HFFc6 (cell line): Measurements from ENCODE around the gene PAK6. TPM values are rescaled to one million over a fixed set of nuclear protein-coding genes. Genes with fewer than 3 reads are reported as not detected.
A peak's percentile ranks its signal among the peaks of the same experiment; 100 is the strongest.

ENCODE experiments used
- DNase-seq: peaks from one replicate; pipeline ENCODE4 v3.0.0-alpha.2; 2018
- H3K27ac Mint-ChIP-seq: 2 replicates; pipeline ENCODE4 v1.8.0; 2020; ENCODE audit warnings: mild to moderate bottlenecking, mixed read lengths
- H3K27me3 Mint-ChIP-seq: 2 replicates; pipeline ENCODE4 v1.8.0; 2021; ENCODE audit warnings: mild to moderate bottlenecking, moderate library complexity, mixed read lengths; ENCODE audit not compliant: insufficient read depth
- H3K36me3 Mint-ChIP-seq: 2 replicates; pipeline ENCODE4 v1.8.0; 2021; ENCODE audit warnings: low read depth, mixed read lengths
- H3K4me1 Mint-ChIP-seq: 2 replicates; pipeline ENCODE4 v1.8.0; 2020; ENCODE audit warnings: low read depth, mixed read lengths
- H3K4me3 Mint-ChIP-seq: 2 replicates; pipeline ENCODE4 v1.8.0; 2020; ENCODE audit warnings: mild to moderate bottlenecking, moderate library complexity, mixed read lengths
- H3K9me3 Mint-ChIP-seq: 2 replicates; pipeline ENCODE4 v1.8.0; 2020; ENCODE audit warnings: mild to moderate bottlenecking, mixed read lengths
- CTCF ChIP-seq: fragments of 200-600 bp; sonication (generic); IDR thresholded peaks from 2 replicates; pipeline ENCODE4 v1.5.0; 2021; ENCODE audit warnings: antibody characterized with exemption, mild to moderate bottlenecking
- total RNA-seq, 6 experiments: library from RNA; stranded (reverse); fragmentation: NEBNext Ultra II Directional; extraction: Animal tissue kit (Norgen Biotek cat#: 25700); gene quantifications; 2 replicates in 1 of 6; 3 replicates in 5 of 6; pipeline ENCODE4 v1.2.3, GENCODE V29; 2021

The PAK6 gene
- total RNA-seq, 6 experiments from 2014 or later: not detected

DNA sequence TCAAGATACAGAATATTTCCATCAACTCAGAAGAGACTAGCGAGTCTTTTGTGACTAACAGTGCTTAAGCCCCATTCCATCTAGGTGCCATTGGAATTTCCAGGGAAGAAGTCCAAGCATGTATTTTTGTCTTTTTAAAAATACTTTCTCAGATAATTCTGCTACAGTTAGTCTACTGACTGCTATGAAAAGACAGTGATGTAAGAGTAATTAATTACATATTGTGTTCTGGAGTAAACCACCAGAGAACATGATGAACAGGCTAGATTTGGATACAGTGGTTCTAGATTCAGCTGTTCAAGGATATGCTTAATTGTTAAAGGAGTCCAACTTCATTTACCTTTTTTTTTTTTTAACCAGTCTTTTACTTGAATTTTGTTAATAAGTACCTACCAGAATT lies 34.8 kb upstream of the PAK6 start:
- Mint-ChIP-seq H3K4me3 (no peak overlapping the region), H3K27me3 (no peaks in the 10 kb centered on the region), H3K36me3 (peaks cover 18% of the 10 kb centered on the region; the same call in 1 of the 2 replicates), H3K27ac (no peak overlapping the region), H3K9me3 (no peaks in the 10 kb centered on the region), H3K4me1 (0 out of 2 replicates have a peak, but pooled peaks cover 6% of the 10 kb centered on the region)
- DNase-seq: no peak
- no peak for TF ChIP-seq CTCF

GRCh38 chr15:40217166-40217824 lies 21.6 kb upstream of the PAK6 start:
- Mint-ChIP-seq H3K4me3 (no peak overlapping the region), H3K27me3 (no peaks in the 10 kb centered on the region), H3K4me1 (no peaks in the 10 kb centered on the region), H3K27ac (no peak overlapping the region), H3K36me3 (peaks cover 4% of the 10 kb centered on the region; the same call in 1 of the 2 replicates), H3K9me3 (no peaks in the 10 kb centered on the region)
- TF ChIP-seq CTCF: peak; percentile 96
- peak; percentile 68 for DNase-seq

DNA sequence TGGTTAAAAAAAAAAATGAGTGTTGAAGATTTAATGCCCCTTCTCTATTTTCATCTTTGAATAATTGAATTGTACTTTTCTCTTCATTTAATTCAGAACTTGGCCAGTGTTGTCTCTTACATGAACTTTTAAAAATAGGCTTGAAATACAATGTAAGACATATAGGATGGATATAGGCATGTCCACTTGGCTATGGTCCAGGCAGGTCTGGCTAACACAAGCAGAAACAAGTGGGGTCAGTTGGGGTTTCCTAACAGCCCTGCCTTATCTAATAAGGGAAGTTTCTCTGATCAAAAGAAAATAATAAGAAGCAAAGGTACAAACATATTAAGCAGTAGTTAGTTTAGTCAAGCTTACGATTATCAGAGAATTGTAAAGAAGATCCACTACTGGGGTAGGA lies 19.1 kb upstream of the PAK6 start:
- no peak for TF ChIP-seq CTCF
- H3K27ac Mint-ChIP-seq: no peak overlapping the region
- H3K36me3 Mint-ChIP-seq: peaks cover 4% of the 10 kb centered on the region; the same call in 1 of the 2 replicates
- H3K4me1 Mint-ChIP-seq: no peaks in the 10 kb centered on the region
- H3K4me3 Mint-ChIP-seq: no peak overlapping the region
- H3K27me3 Mint-ChIP-seq: no peaks in the 10 kb centered on the region
- no peak for DNase-seq
- H3K9me3 Mint-ChIP-seq: no peaks in the 10 kb centered on the region

DNA sequence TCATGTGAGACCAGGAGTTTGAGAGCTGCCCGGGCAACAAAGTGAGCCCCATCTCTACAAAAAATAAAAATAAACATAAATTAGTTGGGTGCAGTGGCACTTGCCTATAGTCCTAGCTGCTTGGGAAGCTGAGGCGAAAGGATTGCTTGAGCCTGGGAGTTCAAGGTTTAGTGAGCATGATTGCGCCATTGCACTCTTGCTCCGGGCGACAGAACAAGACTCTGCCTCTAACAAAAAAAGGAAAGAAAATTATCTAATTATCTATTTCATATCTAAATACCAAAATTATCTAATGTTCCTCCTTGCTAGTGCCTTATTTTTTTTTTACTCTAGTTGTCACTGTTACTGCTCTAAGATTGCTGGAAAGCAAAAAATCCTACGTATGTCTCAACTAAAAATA lies 16.7 kb upstream of the PAK6 start:
- Mint-ChIP-seq H3K27me3 (no peaks in the 10 kb centered on the region), H3K9me3 (no peaks in the 10 kb centered on the region), H3K36me3 (peaks cover 4% of the 10 kb centered on the region; the same call in 1 of the 2 replicates), H3K27ac (no peak overlapping the region), H3K4me1 (no peaks in the 10 kb centered on the region), H3K4me3 (no peak overlapping the region)
- no peak for DNase-seq
- TF ChIP-seq CTCF: no peak

DNA sequence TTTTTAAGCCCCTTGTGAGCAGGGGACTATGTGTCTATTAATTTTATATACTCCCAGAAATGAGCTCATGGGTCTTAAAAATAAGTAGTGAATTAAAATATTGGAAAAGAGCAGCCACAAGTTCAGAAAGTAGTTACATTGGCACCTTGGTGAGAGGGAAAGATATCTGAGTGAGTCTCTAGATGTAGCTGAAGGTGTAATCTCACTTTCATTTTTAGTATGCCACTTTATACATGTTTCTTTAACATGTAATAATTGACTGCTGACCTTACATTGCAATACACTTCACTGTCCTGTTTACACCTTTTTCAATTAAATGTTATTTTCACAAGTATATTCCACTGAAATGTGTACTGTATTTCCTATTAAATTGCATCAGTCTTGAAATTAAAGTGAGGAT lies 12.1 kb upstream of the PAK6 start:
- no peaks in the 10 kb centered on the region for H3K27me3 Mint-ChIP-seq
- H3K4me1 Mint-ChIP-seq: no peaks in the 10 kb centered on the region
- H3K4me3 Mint-ChIP-seq: no peak overlapping the region
- DNase-seq: no peak
- no peaks in the 10 kb centered on the region for H3K9me3 Mint-ChIP-seq
- no peak for TF ChIP-seq CTCF
- no peaks in the 10 kb centered on the region; the same call in 1 of the 2 replicates for H3K36me3 Mint-ChIP-seq
- H3K27ac Mint-ChIP-seq: no peak overlapping the region
